Measurements from ENCODE around the gene DAP. TPM values are rescaled to one million over a fixed set of nuclear protein-coding genes. Genes with fewer than 3 reads are reported as not detected.
"Not testable (repeated sequence)": the region's sequence is repeated elsewhere in the genome, so short reads cannot be mapped to it uniquely, and the experiment has no call there.

Gene DAP
- total RNA-seq, 1 experiment from 2014 or later = 77.6 TPM

- H3K27me3 ChIP-seq (replicated peaks; ENCODE audit: control insufficient read depth, insufficient read depth, low read length) = no peaks in the 10 kb centered on the region
- no peak for DNase-seq
- Mint-ChIP-seq H3K4me3 (ENCODE audit: unreplicated experiment) (no peak overlapping the region), H3K27me3 (ENCODE audit: insufficient read depth, unreplicated experiment) (no peaks in the 10 kb centered on the region), H3K27ac (ENCODE audit: unreplicated experiment) (no peak overlapping the region), H3K36me3 (ENCODE audit: insufficient read depth, unreplicated experiment) (no peaks in the 10 kb centered on the region), H3K4me1 (ENCODE audit: low read depth, unreplicated experiment) (no peaks in the 10 kb centered on the region), H3K9me3 (ENCODE audit: unreplicated experiment) (no peaks in the 10 kb centered on the region)
- no peaks in the 10 kb centered on the region for H3K9me3 ChIP-seq
- CTCF ChIA-PET = no interaction called here
- H3K36me3 ChIP-seq (ENCODE audit: control insufficient read depth, insufficient read depth, low read length) = no peaks in the 10 kb centered on the region
- intact Hi-C loops (cut with micrococcal nuclease; ENCODE audit: unreplicated experiment) = no loop called here
- no peaks in the 10 kb centered on the region for H3K4me1 ChIP-seq
- TF ChIP-seq, protein P1, sequence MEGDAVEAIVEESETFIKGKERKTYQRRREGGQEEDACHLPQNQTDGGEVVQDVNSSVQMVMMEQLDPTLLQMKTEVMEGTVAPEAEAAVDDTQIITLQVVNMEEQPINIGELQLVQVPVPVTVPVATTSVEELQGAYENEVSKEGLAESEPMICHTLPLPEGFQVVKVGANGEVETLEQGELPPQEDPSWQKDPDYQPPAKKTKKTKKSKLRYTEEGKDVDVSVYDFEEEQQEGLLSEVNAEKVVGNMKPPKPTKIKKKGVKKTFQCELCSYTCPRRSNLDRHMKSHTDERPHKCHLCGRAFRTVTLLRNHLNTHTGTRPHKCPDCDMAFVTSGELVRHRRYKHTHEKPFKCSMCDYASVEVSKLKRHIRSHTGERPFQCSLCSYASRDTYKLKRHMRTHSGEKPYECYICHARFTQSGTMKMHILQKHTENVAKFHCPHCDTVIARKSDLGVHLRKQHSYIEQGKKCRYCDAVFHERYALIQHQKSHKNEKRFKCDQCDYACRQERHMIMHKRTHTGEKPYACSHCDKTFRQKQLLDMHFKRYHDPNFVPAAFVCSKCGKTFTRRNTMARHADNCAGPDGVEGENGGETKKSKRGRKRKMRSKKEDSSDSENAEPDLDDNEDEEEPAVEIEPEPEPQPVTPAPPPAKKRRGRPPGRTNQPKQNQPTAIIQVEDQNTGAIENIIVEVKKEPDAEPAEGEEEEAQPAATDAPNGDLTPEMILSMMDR (IDR thresholded peaks at IDR 0.05; ENCODE audit: insufficient read depth in 1 of 2, low read depth in 1 of 2, low read length in 1 of 2, severe bottlenecking in 1 of 2, unreplicated experiment in 1 of 2) = no peak
- no TSS peak for BruUV-seq (replicated peaks)
- no peak overlapping the region for H3K4me3 ChIP-seq (ENCODE audit: low read depth, low read length)
- POLR2A ChIA-PET = no interaction called here
Measured at GRCh38 chr5:10665799-10666198, 95.2 kb downstream of the DAP start.

DNA sequence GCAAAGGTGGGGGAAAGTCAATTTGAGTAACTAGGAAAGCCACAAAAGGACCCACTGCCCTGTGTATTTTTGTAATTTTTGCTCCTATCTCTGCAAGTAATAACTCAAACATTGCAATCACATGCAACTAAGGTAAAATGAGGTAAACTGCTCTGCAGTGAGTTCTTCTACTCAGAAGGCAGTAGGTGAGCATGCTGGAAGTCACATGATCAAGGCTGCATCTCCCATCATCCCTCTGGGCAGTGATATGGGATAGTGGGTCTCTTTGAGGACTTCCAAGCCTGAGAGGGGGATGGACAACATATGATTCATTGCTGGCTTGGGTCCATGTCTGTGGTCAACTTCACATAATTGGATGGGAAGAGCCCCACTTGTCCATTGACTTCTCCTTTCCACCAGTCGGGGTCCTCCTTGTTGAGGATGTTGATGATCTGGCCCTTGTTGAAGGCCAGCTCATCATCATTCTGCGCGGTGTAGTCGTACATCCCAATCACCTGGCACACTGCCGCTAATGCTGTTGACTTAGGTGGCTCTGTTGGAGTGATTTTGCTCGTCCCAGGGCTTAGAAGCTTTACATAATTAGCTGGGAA is 96.8 kb downstream of the DAP start:
- BruUV-seq (replicated peaks); DNase-seq; H3K27ac Mint-ChIP-seq (ENCODE audit: unreplicated experiment); CTCF ChIA-PET; H3K9me3 Mint-ChIP-seq (ENCODE audit: unreplicated experiment); H3K27me3 Mint-ChIP-seq (ENCODE audit: insufficient read depth, unreplicated experiment); H3K9me3 ChIP-seq; POLR2A ChIA-PET; H3K36me3 Mint-ChIP-seq (ENCODE audit: insufficient read depth, unreplicated experiment); H3K4me1 ChIP-seq; H3K4me1 Mint-ChIP-seq (ENCODE audit: low read depth, unreplicated experiment); H3K4me3 Mint-ChIP-seq (ENCODE audit: unreplicated experiment); H3K27me3 ChIP-seq (replicated peaks; ENCODE audit: control insufficient read depth, insufficient read depth, low read length); H3K4me3 ChIP-seq (ENCODE audit: low read depth, low read length); intact Hi-C loops (cut with micrococcal nuclease; ENCODE audit: unreplicated experiment); H3K36me3 ChIP-seq (ENCODE audit: control insufficient read depth, insufficient read depth, low read length): not testable (repeated sequence)

DNA sequence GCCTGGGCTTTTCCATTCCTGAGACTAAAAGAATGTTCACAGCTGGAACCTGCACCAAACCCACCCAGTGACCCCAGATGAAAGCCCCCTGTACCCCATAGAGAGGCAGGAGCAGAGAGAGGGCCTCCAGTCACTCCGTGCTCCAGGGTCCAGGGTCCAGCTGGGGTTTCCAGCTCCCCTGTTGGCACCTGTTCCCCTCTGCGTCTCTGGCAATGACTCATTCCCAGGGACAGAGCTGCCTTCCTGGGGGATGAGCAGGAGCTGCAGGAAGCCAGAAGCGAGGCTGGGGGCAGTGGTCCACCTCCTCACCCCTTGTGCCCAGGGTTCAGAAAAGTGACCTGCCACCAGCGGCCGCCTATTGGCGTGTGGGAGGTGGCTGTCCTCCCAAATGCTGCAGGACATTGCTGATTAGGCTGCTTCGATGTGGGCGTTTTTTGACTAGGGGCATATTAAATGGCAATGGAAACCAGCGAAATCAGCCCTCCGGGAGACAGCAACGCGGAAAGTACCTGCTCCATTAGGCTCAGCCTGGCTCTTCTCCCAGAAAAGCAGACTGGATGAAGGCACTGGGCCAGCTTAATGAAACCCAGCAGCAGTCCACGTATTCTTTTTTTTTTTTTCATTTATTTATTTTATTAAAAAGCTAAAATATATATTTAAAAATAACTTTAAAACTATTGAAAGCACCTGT is 97.4 kb downstream of the DAP start:
- no peaks in the 10 kb centered on the region for H3K4me1 Mint-ChIP-seq (ENCODE audit: low read depth, unreplicated experiment)
- no peaks in the 10 kb centered on the region for H3K9me3 Mint-ChIP-seq (ENCODE audit: unreplicated experiment)
- no peaks in the 10 kb centered on the region for H3K27me3 Mint-ChIP-seq (ENCODE audit: insufficient read depth, unreplicated experiment)
- intact Hi-C loops (cut with micrococcal nuclease; ENCODE audit: unreplicated experiment) = no loop called here
- no peaks in the 10 kb centered on the region for H3K4me1 ChIP-seq
- CTCF ChIA-PET = no interaction called here
- POLR2A ChIA-PET = no interaction called here
- no peaks in the 10 kb centered on the region for H3K27me3 ChIP-seq (replicated peaks; ENCODE audit: control insufficient read depth, insufficient read depth, low read length)
- H3K9me3 ChIP-seq = no peaks in the 10 kb centered on the region
- no peak overlapping the region for H3K27ac Mint-ChIP-seq (ENCODE audit: unreplicated experiment)
- DNase-seq = no peak
- no peaks in the 10 kb centered on the region for H3K36me3 ChIP-seq (ENCODE audit: control insufficient read depth, insufficient read depth, low read length)
- H3K36me3 Mint-ChIP-seq (ENCODE audit: insufficient read depth, unreplicated experiment) = no peaks in the 10 kb centered on the region
- TF ChIP-seq, protein P1 (IDR thresholded peaks at IDR 0.05; ENCODE audit: insufficient read depth in 1 of 2, low read depth in 1 of 2, low read length in 1 of 2, severe bottlenecking in 1 of 2, unreplicated experiment in 1 of 2) = no peak
- H3K4me3 Mint-ChIP-seq (ENCODE audit: unreplicated experiment) = no peak overlapping the region
- H3K4me3 ChIP-seq (ENCODE audit: low read depth, low read length) = no peak overlapping the region
- BruUV-seq (replicated peaks) = no TSS peak

Data from Caco-2 (cell line).